ENCODE data around the gene TGFB1I1.

TGFB1I1 gene

GRCh38 chr16:31467151-31467773 lies 4.7 kb upstream of the TGFB1I1 start:
- peaks cover 2% of the 10 kb centered on the region for H3K27me3 Mint-ChIP-seq
- H3K4me3 Mint-ChIP-seq = no peak overlapping the region
- no peak for ATAC-seq (replicated peaks; ENCODE audit: extremely low read depth, poor library complexity, severe bottlenecking)
- no peaks in the 10 kb centered on the region for H3K9me3 Mint-ChIP-seq
- no peak overlapping the region for H3K27ac Mint-ChIP-seq (ENCODE audit: low read depth)
- peaks cover 14% of the 10 kb centered on the region for H3K4me1 Mint-ChIP-seq
- H3K36me3 Mint-ChIP-seq (ENCODE audit: insufficient read depth) = peaks cover 23% of the 10 kb centered on the region
- DNase-seq (ENCODE audit: low spot score in 2 of 2) = no peak

- Mint-ChIP-seq H3K4me1 (peaks cover 20% of the 10 kb centered on the region), H3K27ac (ENCODE audit: low read depth) (no peak overlapping the region), H3K4me3 (no peak overlapping the region), H3K9me3 (no peaks in the 10 kb centered on the region), H3K27me3 (peaks cover 8% of the 10 kb centered on the region), H3K36me3 (ENCODE audit: insufficient read depth) (peaks cover 20% of the 10 kb centered on the region)
- no peak for DNase-seq (ENCODE audit: low spot score in 2 of 2)
- no peak for ATAC-seq (replicated peaks; ENCODE audit: extremely low read depth, poor library complexity, severe bottlenecking)
These were observed 4.1 kb upstream of the TGFB1I1 start for GRCh38 chr16:31467858-31468257.

GRCh38 chr16:31470615-31471014 lies 1.3 kb upstream of the TGFB1I1 start:
- Mint-ChIP-seq H3K36me3 (ENCODE audit: insufficient read depth) (peaks cover 7% of the 10 kb centered on the region), H3K27ac (ENCODE audit: low read depth) (no peak overlapping the region), H3K27me3 (peaks cover 16% of the 10 kb centered on the region), H3K4me3 (no peak overlapping the region), H3K9me3 (no peaks in the 10 kb centered on the region), H3K4me1 (peaks cover 16% of the 10 kb centered on the region)
- ATAC-seq (replicated peaks; ENCODE audit: extremely low read depth, poor library complexity, severe bottlenecking) (no peak), DNase-seq (ENCODE audit: low spot score in 2 of 2) (no peak)

DNA sequence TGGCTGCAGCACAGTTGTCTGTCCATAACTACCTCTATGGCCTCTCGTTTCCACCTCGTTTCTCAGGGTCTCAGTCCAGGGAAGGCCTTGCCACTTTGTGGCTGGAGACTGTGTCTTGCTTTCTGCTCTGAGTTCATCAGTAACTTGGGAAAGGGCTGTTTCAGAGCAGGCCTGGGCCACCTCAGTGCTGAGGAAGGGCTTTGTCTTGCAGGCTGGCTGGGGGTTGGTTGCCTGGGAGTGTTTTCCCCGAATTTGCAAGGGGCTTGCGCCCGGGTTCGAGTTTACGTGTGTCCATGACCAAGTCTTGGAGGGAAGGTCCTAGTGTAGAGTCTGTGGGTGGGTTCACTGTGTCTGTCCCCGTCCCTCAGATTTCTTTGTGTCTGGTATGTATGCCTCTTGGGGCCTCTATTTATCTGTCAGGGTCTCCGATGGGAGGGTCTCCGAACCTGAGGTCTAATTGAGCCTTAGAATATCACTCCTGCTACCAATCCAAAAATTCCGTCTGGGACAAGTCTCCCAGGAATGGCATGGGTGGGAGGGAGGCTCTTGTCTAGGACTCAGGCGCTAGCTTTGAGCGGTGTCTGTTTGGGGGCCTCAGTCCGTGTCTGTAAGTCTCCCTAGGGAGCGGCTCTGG lies 594 bp upstream of the TGFB1I1 start:
- Mint-ChIP-seq H3K9me3 (no peaks in the 10 kb centered on the region), H3K36me3 (ENCODE audit: insufficient read depth) (peaks cover 5% of the 10 kb centered on the region), H3K4me1 (peaks cover 19% of the 10 kb centered on the region), H3K4me3 (no peak overlapping the region), H3K27me3 (peaks cover 16% of the 10 kb centered on the region), H3K27ac (ENCODE audit: low read depth) (no peak overlapping the region)
- DNase-seq (ENCODE audit: low spot score in 2 of 2) (no peak), ATAC-seq (replicated peaks; ENCODE audit: extremely low read depth, poor library complexity, severe bottlenecking) (no peak)

DNA sequence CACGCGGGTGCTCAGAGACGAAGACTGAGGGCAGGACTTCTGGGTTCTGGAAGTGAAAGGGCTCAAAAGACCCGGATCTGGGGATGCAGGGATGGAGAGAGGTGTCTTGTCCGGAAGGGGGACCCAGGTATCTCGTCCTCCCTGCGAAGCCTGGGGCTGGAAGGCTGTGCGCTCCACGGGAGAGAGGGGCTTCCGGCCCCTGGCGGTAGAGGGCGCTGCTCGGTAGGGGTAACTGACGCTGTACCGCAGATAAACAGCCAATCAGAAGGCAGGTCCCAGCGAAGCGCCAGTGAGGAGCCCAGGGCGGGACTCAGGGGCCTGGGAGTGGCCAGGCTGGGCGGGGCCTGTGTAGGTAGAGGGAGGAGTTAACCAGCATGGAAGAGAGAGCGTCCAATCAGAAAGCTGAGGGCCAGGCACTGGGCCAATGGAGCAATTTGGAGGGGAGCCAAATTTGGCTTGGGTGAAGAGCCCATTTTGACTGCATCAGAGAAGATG lies 804 bp downstream of the TGFB1I1 start:
- ATAC-seq (replicated peaks; ENCODE audit: extremely low read depth, poor library complexity, severe bottlenecking) = no peak
- Mint-ChIP-seq H3K9me3 (no peaks in the 10 kb centered on the region), H3K27me3 (peaks cover 16% of the 10 kb centered on the region), H3K4me3 (peak overlapping the region; percentile 34), H3K27ac (ENCODE audit: low read depth) (no peak overlapping the region), H3K36me3 (ENCODE audit: insufficient read depth) (peaks cover 3% of the 10 kb centered on the region), H3K4me1 (peaks cover 21% of the 10 kb centered on the region)
- no peak for DNase-seq (ENCODE audit: low spot score in 2 of 2)

DNA sequence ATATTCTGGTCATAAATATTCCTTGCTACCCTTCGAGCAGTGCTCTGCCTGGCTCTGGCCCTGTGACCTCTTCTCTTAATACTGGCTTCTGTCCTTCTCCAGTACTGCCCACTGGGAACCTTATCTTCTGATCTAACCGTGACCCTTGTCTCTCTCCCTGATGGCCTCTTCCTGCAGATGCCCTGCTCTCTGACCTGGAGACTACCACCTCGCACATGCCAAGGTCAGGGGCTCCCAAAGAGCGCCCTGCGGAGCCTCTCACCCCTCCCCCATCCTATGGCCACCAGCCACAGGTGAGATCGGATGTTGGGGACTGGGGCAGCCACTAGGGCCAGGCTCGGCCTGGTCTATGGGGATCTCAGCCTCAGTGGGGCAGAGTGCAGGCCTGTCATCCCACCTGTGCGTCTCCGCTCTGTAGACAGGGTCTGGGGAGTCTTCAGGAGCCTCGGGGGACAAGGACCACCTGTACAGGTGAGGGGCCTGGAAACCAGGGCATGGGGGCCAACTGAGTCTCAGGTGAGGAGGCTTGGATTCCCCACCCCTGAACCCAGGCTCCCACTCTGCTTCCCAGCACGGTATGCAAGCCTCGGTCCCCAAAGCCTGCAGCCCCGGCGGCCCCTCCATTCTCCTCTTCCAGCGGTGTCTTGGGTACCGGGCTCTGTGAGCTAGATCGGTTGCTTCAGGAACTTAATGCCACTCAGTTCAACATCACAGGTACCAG lies 1.5 kb downstream of the TGFB1I1 start:
- Mint-ChIP-seq H3K4me3 (no peak overlapping the region), H3K4me1 (peaks cover 25% of the 10 kb centered on the region), H3K9me3 (no peaks in the 10 kb centered on the region), H3K27ac (ENCODE audit: low read depth) (no peak overlapping the region), H3K36me3 (ENCODE audit: insufficient read depth) (peaks cover 5% of the 10 kb centered on the region), H3K27me3 (peaks cover 16% of the 10 kb centered on the region)
- ATAC-seq (replicated peaks; ENCODE audit: extremely low read depth, poor library complexity, severe bottlenecking) (no peak), DNase-seq (ENCODE audit: low spot score in 2 of 2) (no peak)

DNA sequence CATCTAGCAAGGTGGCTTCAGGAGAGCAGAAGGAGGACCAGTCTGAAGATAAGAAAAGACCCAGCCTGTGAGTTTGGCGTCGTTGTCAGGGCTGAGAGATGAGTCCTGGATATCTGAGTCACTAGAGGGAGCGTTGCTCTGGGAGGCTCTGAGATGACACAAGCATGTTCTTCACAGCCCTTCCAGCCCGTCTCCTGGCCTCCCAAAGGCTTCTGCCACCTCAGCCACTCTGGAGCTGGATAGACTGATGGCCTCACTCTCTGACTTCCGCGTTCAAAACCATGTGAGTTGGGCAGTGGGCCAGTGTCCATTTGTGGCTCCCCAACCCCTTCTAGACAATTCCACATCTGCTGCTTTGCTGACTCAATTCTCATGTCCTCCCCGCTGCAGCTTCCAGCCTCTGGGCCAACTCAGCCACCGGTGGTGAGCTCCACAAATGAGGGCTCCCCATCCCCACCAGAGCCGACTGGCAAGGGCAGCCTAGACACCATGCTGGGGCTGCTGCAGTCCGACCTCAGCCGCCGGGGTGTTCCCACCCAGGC lies 2.3 kb downstream of the TGFB1I1 start:
- Mint-ChIP-seq H3K27ac (ENCODE audit: low read depth) (no peak overlapping the region), H3K9me3 (no peaks in the 10 kb centered on the region), H3K36me3 (ENCODE audit: insufficient read depth) (peaks cover 5% of the 10 kb centered on the region), H3K4me1 (peaks cover 25% of the 10 kb centered on the region), H3K27me3 (peaks cover 16% of the 10 kb centered on the region), H3K4me3 (no peak overlapping the region)
- DNase-seq (ENCODE audit: low spot score in 2 of 2) (no peak), ATAC-seq (replicated peaks; ENCODE audit: extremely low read depth, poor library complexity, severe bottlenecking) (no peak)

- no peak for ATAC-seq (replicated peaks; ENCODE audit: extremely low read depth, poor library complexity, severe bottlenecking)
- H3K27ac Mint-ChIP-seq (ENCODE audit: low read depth) = no peak overlapping the region
- no peaks in the 10 kb centered on the region for H3K9me3 Mint-ChIP-seq
- H3K4me1 Mint-ChIP-seq = peaks cover 25% of the 10 kb centered on the region
- peaks cover 16% of the 10 kb centered on the region for H3K27me3 Mint-ChIP-seq
- H3K4me3 Mint-ChIP-seq = no peak overlapping the region
- H3K36me3 Mint-ChIP-seq (ENCODE audit: insufficient read depth) = peaks cover 5% of the 10 kb centered on the region
- no peak for DNase-seq (ENCODE audit: low spot score in 2 of 2)
These were observed 3.1 kb downstream of the TGFB1I1 start for GRCh38 chr16:31474773-31475738.

DNA sequence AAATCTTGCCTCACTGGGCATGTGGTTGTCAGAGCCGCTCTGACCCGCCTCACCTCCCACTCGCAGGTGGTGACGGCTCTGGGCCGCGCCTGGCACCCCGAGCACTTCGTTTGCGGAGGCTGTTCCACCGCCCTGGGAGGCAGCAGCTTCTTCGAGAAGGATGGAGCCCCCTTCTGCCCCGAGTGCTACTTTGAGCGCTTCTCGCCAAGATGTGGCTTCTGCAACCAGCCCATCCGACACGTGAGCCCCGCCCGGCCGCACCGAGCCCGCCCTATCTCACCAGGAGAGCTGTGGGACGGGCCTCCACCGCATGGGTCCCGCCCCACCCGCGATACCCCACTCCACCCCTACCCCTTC lies 4.0 kb downstream of the TGFB1I1 start:
- Mint-ChIP-seq H3K27ac (ENCODE audit: low read depth) (no peak overlapping the region), H3K4me1 (peaks cover 25% of the 10 kb centered on the region), H3K27me3 (peaks cover 16% of the 10 kb centered on the region), H3K36me3 (ENCODE audit: insufficient read depth) (peaks cover 5% of the 10 kb centered on the region), H3K9me3 (no peaks in the 10 kb centered on the region), H3K4me3 (peak overlapping the region; percentile 82)
- DNase-seq (ENCODE audit: low spot score in 2 of 2) (no peak), ATAC-seq (replicated peaks; ENCODE audit: extremely low read depth, poor library complexity, severe bottlenecking) (no peak)

DNA sequence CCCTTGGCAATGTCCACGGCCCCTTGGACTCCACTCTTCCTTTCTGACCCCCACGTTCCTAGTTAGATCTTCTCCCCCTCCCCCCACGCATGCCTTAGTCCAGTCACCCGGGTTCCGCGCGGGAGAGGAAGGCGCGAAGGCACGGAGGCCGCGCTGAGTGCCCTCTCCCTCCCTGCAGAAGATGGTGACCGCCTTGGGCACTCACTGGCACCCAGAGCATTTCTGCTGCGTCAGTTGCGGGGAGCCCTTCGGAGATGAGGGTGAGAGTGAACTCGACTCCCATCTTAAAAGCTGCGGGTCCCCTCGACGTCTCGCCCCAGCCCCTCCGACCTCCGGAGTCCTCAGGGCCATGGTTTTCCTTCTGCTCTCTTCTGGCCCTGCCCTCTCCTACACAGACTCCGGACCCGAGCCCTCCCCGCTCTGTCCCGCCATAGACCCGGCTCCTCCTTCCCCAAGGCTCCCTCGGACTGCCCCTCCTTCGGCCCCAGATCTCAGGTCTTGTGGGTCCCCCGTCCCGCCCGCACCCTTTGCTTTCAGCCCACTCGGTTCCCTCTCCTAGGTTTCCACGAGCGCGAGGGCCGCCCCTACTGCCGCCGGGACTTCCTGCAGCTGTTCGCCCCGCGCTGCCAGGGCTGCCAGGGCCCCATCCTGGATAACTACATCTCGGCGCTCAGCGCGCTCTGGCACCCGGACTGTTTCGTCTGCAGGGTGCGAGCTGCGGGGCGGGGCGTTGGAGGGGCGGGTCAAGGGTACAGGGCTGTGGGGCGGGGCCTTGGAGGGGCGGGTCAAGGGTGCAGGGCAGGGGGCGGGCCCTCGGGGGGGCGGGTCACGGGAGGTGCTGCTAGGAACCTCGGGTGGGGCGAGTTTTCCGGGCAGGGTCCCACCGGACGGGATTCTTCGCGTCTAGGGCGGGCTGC lies 4.6 kb downstream of the TGFB1I1 start:
- H3K27me3 Mint-ChIP-seq = peaks cover 16% of the 10 kb centered on the region
- no peaks in the 10 kb centered on the region for H3K9me3 Mint-ChIP-seq
- DNase-seq (ENCODE audit: low spot score in 2 of 2) (peak; percentile 51 to 52), ATAC-seq (replicated peaks; ENCODE audit: extremely low read depth, poor library complexity, severe bottlenecking) (peak; percentile 79)
- H3K4me3 Mint-ChIP-seq = peak overlapping the region; percentile 82
- H3K27ac Mint-ChIP-seq (ENCODE audit: low read depth) = no peak overlapping the region
- peaks cover 5% of the 10 kb centered on the region for H3K36me3 Mint-ChIP-seq (ENCODE audit: insufficient read depth)
- H3K4me1 Mint-ChIP-seq = peaks cover 25% of the 10 kb centered on the region

Measured in central memory CD8-positive, alpha-beta T cell (primary cell).